HFF-Myc (cell line): ENCODE measurements around the gene SS18L1.

Source experiments
- DNase-seq: peaks from one replicate; pipeline ENCODE4 v3.0.0-alpha.2; 2011; ENCODE audit warnings: low read depth; ENCODE audit errors: extremely low read depth
- H3K4me3 ChIP-seq: replicated peaks from 2 replicates; pipeline ENCODE4 v1.5.1; 2011; ENCODE audit warnings: low read depth, mild to moderate bottlenecking, control low read depth, low read length
- TF ChIP-seq, protein P1 (sequence below): IDR thresholded peaks from 2 replicates; pipeline ENCODE4 v1.5.1; 2012; ENCODE audit warnings: mild to moderate bottlenecking, low read depth, low read length, control low read depth; ENCODE audit errors: missing control alignments

SS18L1 gene

GRCh38 chr20:62228982-62229545 lies 85.5 kb downstream of the SS18L1 start:
- DNase-seq, result no peak
- TF ChIP-seq, protein P1, sequence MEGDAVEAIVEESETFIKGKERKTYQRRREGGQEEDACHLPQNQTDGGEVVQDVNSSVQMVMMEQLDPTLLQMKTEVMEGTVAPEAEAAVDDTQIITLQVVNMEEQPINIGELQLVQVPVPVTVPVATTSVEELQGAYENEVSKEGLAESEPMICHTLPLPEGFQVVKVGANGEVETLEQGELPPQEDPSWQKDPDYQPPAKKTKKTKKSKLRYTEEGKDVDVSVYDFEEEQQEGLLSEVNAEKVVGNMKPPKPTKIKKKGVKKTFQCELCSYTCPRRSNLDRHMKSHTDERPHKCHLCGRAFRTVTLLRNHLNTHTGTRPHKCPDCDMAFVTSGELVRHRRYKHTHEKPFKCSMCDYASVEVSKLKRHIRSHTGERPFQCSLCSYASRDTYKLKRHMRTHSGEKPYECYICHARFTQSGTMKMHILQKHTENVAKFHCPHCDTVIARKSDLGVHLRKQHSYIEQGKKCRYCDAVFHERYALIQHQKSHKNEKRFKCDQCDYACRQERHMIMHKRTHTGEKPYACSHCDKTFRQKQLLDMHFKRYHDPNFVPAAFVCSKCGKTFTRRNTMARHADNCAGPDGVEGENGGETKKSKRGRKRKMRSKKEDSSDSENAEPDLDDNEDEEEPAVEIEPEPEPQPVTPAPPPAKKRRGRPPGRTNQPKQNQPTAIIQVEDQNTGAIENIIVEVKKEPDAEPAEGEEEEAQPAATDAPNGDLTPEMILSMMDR, result no peak
- no peak overlapping the region for H3K4me3 ChIP-seq

GRCh38 chr20:62229667-62230066 lies 86.1 kb downstream of the SS18L1 start:
- no peak for DNase-seq
- TF ChIP-seq, protein P1, result no peak
- no peak overlapping the region for H3K4me3 ChIP-seq

DNA sequence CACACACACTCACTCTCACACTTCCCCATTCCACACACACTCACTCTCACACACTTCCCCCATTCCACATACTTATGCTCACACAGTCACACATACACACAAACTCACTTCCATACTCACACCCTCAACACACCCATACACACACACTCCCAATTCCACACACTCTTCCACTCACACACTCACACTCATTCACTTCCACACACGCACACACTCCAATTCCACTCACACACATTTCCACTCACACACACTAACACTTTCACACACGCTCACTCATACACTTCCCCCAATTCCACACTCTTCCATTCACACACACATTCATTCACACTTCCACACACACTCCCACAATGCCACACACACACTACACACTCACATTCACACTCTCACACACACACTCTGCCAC lies 86.7 kb downstream of the SS18L1 start:
- no peak overlapping the region for H3K4me3 ChIP-seq
- TF ChIP-seq, protein P1, result no peak

DNA sequence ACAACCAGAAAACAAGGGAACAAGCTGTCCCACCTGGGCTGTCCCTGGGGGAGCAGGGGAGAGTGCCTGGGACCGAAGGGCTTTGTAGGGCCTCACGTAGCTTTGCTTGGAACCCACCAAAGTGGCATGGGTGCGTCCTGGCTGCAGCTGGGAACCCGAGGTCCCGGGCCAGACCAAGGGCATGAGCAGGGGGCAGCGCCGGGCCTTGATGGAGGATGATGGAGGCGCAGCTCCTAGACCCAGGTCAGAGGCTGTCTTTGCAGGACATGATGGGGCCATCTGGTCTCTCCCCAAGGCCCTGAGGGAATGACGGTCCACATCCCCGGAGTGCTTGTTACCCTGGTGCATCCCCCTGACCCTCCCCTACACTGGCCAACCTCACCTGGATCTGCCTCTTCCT lies 87.1 kb downstream of the SS18L1 start:
- TF ChIP-seq, protein P1, result no peak
- no peak overlapping the region for H3K4me3 ChIP-seq
- no peak for DNase-seq

More for the DNA sequence above, 86.7 kb downstream of the SS18L1 start:
- DNase-seq, result no peak

- TF ChIP-seq, protein P1, result no peak
Measured at GRCh38 chr20:62231292-62231691, 87.7 kb downstream of the SS18L1 start.

More at GRCh38 chr20:62231292-62231691, 87.7 kb downstream of the SS18L1 start:
- DNase-seq, result no peak
- H3K4me3 ChIP-seq, result no peak overlapping the region
